Stimulated activated CD4-positive, alpha-beta T cell treated with anti-CD3 and anti-CD28 coated beads, Interleukin-12 subunit alpha, Interleukin-12 subunit beta, amount 100 ng/mL, for 24 hours (primary cell): ENCODE data around the gene ZNF326.
A peak's percentile ranks its signal among the peaks of the same experiment; 100 is the strongest.
"Not testable (repeated sequence)": the region's sequence is repeated elsewhere in the genome, so short reads cannot be mapped to it uniquely, and the experiment has no call there.

Experiments used
- DNase-seq, 2 experiments: peaks; one replicate each; pipeline ENCODE4 v3.0.0-alpha.2; 2020; ENCODE audit warnings: low read depth in 2 of 2

The ZNF326 gene

DNA sequence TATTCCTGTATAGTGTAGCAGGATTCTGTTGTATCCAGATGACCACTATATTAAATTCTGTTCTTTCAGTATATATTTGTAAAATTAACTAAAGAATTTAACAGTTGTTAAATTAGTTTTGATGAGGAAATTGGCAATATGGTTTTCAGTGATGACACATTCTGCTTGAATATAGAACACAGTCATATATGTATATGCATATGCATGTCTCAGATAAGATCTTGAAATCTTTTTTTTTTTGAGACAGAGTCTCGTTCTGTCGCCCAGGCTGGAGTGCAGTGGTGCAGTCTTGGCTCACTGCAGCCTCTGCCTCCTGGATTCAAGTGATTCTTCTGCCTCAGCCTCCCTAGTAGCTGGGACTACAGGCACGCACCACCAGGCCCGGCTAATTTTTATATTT, 2.2 kb downstream of the ZNF326 start:
- DNase-seq = not testable (repeated sequence)

DNA sequence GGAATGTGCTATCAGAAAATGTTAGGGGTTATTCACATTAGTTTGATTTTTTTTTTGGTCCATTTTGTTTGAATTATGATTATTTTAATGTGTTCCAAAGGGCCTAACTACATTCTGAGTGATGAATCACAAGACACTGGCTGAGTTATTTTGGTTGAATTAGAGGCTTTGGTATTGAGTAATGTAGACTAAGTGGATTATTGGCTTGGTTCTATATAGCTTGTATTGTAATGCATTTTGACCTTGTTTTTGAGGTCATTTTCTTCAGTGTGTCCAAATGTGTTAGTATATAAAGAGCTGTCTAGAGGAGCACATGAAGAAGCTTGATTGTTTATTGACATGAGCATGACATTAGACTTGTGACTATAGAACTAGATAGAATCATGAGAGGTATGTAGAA, 3.4 kb downstream of the ZNF326 start:
- DNase-seq = no peak

GRCh38 chr1:89999208-89999607, 4.3 kb downstream of the ZNF326 start:
- no peak for DNase-seq

- no peak for DNase-seq
Measured at GRCh38 chr1:89999628-90000027, 4.7 kb downstream of the ZNF326 start.

DNA sequence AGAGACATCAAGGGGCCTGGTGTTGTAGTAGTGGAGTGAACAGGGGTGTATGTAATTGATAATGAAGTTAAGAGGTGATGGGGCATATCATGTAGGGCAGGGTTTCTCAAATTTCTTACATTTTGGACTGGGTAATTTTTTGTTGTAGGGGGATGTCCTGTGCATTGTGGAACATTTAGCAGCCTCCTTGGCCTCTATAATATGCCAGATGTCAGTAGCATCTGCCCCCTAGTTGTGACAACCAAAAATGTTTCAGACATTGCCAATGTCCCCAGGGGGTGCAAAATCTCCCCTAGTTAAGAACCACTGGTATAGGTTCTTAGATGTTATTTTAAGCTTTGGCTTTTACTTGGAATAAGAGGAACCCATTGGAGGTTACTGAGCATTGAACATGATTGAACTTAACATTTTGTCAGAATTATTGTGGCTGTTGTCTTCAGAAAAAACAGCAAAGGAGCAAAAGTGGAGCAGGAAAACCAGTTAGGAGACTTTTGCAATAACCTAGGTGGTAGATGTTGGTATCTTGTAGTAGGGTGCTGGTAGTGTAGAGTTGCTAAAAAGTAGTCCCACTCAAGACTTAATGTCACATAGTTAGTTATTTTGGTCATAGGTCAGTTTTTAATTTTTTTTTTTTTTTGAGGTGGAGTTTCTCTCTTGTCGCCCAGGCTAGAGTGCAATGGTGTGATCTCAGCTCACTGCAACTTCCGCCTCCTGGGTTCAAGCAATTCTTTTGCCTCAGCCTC, 6.2 kb downstream of the ZNF326 start:
- no peak for DNase-seq

DNA sequence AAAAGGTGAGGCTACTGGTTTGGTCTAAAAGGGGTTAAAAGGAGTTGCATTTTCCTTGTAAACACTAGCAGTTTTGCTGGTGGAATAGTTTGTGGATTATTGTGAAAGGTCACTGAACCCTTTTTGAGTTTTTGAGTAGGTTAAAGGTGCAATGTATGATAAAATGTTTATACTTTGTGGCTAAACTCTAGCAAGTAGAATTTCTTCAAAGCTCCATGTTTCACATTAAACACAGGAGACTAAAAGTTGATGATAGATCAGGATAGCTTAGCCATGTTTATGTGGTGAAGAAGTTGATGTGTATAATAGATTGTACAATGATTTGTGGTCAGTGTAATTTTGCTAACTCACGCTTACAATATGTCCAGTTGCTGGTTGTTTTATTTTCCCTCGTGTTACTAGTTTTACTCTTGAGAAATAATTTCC, 13.1 kb downstream of the ZNF326 start:
- no peak for DNase-seq

- DNase-seq = no peak
Measured at GRCh38 chr1:90012300-90012699, 17.4 kb downstream of the ZNF326 start.

- DNase-seq = no peak
Measured at GRCh38 chr1:90023691-90024090, 28.8 kb downstream of the ZNF326 start.

DNA sequence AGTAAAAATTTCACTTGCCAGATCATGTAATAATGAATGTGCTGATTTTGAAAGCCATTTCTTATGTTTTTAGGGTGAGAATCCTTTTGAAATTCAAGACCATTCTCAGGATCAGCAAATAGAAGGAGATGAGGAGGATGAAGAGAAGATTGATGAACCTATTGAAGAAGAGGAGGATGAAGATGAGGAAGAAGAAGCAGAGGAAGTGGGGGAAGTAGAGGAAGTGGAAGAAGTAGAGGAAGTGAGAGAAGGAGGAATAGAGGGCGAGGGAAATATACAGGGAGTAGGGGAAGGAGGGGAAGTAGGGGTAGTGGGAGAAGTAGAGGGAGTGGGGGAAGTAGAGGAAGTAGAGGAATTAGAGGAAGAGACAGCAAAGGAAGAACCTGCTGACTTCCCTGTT, 32.4 kb downstream of the ZNF326 start:
- DNase-seq = no peak

GRCh38 chr1:90039652-90040051, 44.7 kb downstream of the ZNF326 start:
- no peak for DNase-seq

GRCh38 chr1:90043586-90043985, 48.7 kb downstream of the ZNF326 start:
- DNase-seq = no peak

DNA sequence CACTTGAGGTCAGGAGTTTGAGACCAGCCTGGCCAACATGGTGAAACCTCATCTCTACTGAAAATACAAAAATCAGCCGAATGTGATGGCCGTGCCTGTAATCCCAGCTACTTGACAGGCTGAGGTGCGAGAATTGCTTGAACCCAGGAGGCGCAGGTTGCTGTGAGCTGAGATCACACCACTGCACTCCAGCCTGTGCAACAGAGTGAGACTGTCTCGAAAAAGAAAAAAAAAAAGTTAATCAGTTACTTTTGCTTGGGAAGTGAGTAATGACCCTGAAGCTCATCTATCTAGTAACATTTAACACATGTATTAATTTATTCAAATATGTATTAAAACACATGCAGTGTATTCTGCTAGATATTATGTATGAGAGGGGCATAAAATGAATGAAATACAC, 49.4 kb downstream of the ZNF326 start:
- DNase-seq = no peak

GRCh38 chr1:90045853-90046563, 51.1 kb downstream of the ZNF326 start:
- DNase-seq = peak in 1 of 2 experiments; percentile 2

- DNase-seq = no peak
Measured at GRCh38 chr1:90046635-90047034, 51.7 kb downstream of the ZNF326 start.

GRCh38 chr1:90048043-90048442, 53.1 kb downstream of the ZNF326 start:
- DNase-seq = no peak

DNA sequence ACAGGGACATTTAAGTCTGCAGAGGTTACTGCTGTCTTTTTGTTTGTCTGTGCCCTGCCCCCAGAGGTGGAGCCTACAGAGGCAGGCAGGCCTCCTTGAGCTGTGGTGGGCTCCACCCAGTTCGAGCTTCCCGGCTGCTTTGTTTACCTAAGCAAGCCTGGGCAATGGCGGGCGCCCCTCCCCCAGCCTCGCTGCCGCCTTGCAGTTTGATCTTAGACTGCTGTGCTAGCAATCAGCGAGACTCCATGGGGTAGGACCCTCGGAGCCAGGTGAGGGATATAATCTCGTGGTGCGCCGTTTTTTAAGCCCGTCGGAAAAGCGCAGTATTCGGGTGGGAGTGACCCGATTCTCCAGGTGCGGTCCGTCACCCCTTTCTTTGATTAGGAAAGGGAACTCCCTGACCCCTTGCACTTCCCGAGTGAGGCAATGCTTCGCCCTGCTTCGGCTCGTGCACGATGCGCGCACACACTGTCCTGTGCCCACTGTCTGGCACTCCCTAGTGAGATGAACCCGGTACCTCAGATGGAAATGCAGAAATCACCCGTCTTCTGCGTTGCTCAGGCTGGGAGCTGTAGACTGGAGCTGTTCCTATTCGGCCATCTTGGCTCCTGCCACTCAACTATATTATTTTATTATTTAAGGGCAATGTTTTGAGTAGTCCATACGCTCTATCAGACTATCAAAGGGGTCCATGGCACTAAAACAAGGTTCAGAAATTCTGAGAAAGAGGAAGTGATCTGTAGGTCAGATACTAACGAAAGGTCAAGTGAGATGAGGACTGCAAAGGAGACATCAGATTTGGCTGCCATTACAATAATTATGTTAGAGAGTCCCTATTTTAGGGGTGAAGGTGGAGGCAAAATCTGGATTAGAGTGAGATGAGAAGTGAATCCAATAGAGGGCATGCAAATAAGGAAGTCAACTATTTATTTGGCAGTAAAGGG, 68.1 kb downstream of the ZNF326 start:
- DNase-seq = not testable (repeated sequence)

DNA sequence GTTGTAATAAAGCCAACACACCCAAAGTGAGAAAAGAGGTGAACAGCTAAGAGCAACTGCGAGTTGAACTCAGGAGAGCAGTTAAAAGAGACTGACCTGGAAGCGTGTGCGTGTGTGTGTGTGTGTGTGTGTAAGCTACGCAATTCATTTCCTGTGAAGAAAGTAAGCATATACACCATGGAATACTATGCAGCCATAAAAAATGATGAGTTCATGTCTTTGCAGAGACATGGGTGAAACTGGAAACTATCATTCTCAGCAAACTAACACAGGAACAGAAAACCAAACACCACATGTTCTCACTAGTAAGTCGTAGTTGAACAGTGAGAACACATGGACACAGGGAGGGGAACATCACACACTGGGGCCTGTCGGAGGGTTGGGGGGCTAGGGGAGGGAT, 69.2 kb downstream of the ZNF326 start:
- DNase-seq = not testable (repeated sequence)

- DNase-seq = no peak
Measured at GRCh38 chr1:90067194-90067931, 72.5 kb downstream of the ZNF326 start.

- DNase-seq = no peak
Measured at GRCh38 chr1:90068611-90069280, 73.8 kb downstream of the ZNF326 start.

DNA sequence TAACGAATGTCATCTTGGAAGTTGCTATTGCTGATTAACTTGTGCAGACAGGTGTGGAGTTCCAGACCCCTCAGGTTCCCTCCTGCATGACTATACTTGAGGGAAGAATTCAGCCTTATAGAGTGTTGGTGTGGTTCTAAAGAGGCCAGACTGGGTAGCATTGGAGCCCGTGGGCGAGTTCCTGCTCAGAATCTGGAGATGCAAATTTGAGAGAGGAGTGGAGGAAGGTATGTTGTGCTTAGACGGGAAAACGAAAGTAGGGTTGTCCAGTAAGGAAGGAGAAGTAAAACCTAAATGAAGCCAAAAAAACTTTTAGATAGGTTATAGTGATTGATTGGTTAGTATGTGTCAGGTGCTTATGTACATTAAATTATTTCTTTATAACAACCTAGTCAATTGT, 79.2 kb downstream of the ZNF326 start:
- no peak for DNase-seq

DNA sequence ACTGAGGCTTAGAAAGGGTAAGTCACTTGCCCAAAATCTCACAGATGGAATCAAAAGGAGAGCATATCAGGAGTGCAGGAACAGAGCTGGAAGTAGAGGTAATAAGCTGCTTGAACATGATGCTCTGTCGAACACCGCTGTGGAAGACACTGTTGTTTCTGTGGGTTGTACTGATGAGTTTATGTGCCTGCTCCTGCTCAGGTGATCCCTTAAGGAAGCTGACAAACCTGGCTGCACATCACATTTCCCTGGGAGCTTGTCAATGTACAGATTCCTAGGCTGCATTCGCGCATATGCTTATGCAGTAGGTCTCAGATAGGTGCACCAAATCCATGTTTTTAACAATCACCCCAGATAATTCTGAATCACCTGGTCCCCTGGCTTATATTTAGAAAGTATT, 79.7 kb downstream of the ZNF326 start:
- no peak for DNase-seq
